ENCODE results near the gene PCDHB8.
"Not testable (repeated sequence)": the region's sequence is repeated elsewhere in the genome, so short reads cannot be mapped to it uniquely, and the experiment has no call there.

PCDHB8 gene

DNA sequence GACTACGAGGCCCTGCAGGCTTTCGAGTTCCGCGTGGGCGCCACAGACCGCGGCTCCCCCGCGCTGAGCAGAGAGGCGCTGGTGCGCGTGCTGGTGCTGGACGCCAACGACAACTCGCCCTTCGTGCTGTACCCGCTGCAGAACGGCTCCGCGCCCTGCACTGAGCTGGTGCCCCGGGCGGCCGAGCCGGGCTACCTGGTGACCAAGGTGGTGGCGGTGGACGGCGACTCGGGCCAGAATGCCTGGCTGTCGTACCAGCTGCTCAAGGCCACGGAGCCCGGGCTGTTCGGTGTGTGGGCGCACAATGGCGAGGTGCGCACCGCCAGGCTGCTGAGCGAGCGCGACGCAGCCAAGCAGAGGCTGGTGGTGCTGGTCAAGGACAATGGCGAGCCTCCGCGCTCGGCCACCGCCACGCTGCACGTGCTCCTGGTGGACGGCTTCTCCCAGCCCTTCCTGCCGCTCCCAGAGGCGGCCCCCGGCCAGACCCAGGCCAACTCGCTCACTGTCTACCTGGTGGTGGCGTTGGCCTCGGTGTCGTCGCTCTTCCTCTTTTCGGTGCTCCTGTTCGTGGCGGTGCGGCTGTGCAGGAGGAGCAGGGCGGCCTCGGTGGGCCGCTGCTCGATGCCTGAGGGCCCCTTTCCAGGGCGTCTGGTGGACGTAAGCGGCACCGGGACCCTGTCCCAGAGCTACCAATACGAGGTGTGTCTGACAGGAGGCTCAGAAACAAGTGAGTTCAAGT is 6.7 kb downstream of the PCDHB8 start:
- not testable (repeated sequence) for DNase-seq

DNA sequence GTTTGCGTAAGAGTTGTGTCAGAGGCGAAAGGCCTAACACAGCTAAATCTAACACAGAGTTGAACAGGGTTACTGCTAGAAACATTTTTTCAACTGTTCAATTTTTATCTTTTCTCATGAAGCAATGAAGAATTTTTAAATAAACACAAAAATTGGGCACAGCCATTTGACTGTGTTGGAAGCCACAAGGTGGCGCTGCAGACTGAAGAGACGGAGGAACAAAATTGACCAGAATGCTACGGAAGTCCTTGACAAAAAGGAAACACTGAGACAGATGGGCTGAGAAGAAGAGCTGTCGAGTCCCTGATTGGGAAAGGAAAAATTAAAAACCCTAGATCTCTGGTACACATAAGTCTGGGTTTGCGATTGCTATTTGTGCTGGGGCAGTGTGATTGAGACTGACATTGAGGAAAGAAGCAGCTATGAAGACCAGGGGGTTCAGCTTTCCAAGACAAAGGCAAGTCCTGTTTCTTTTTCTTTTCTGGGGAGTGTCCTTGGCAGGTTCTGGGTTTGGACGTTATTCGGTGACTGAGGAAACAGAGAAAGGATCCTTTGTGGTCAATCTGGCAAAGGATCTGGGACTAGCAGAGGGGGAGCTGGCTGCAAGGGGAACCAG is 9.4 kb downstream of the PCDHB8 start, which contains the start of gene PCDHB9:
Gene PCDHB9, plus strand, starts transcription at position 265 of the 616 bp plus-strand sequence. Its CDS starts 158 bp downstream, at position 423.
- DNase-seq = no peak

DNA sequence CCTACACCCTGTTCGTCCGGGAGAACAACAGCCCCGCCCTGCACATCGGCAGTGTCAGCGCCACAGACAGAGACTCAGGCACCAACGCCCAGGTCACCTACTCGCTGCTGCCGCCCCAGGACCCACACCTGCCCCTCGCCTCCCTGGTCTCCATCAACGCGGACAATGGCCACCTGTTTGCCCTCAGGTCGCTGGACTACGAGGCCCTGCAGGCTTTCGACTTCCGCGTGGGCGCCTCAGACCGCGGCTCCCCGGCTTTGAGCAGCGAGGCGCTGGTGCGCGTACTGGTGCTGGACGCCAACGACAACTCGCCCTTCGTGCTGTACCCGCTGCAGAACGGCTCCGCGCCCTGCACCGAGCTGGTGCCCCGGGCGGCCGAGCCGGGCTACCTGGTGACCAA is 11.1 kb downstream of the PCDHB8 start:
- DNase-seq = not testable (repeated sequence)

DNA sequence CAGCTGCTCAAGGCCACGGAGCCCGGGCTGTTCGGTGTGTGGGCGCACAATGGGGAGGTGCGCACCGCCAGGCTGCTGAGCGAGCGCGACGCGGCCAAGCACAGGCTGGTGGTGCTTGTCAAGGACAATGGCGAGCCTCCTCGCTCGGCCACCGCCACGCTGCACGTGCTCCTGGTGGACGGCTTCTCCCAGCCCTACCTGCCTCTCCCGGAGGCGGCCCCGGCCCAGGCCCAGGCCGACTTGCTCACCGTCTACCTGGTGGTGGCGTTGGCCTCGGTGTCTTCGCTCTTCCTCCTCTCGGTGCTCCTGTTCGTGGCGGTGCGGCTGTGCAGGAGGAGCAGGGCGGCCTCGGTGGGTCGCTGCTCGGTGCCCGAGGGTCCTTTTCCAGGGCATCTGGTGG is 11.5 kb downstream of the PCDHB8 start:
- DNase-seq = not testable (repeated sequence)

DNA sequence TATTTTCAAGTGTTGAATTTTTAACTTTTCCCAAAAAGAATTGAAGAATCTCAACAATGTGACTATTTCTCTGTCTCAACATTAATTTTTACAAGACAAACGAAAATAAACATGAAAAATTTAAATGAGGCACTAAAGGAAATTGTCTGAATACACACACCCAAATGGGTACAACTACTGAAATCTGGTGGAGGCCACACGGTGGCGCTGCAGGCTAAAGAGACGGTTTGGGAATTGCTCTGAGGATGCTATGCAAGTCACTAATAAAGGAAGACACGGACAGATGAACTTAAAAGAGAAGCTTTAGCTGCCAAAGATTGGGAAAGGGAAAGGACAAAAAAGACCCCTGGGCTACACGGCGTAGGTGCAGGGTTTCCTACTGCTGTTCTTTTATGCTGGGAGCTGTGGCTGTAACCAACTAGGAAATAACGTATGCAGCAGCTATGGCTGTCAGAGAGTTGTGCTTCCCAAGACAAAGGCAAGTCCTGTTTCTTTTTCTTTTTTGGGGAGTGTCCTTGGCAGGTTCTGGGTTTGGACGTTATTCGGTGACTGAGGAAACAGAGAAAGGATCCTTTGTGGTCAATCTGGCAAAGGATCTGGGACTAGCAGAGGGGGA is 14.6 kb downstream of the PCDHB8 start, which contains the start of gene PCDHB10:
Gene PCDHB10, plus strand, starts transcription at position 244 of the 616 bp plus-strand sequence. Its CDS starts 200 bp downstream, at position 444.
- DNase-seq = no peak

DNA sequence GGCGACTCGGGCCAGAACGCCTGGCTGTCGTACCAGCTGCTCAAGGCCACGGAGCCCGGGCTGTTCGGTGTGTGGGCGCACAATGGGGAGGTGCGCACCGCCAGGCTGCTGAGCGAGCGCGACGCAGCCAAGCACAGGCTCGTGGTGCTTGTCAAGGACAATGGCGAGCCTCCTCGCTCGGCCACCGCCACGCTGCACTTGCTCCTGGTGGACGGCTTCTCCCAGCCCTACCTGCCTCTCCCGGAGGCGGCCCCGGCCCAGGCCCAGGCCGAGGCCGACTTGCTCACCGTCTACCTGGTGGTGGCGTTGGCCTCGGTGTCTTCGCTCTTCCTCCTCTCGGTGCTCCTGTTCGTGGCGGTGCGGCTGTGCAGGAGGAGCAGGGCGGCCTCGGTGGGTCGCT is 16.7 kb downstream of the PCDHB8 start:
- not testable (repeated sequence) for DNase-seq

DNA sequence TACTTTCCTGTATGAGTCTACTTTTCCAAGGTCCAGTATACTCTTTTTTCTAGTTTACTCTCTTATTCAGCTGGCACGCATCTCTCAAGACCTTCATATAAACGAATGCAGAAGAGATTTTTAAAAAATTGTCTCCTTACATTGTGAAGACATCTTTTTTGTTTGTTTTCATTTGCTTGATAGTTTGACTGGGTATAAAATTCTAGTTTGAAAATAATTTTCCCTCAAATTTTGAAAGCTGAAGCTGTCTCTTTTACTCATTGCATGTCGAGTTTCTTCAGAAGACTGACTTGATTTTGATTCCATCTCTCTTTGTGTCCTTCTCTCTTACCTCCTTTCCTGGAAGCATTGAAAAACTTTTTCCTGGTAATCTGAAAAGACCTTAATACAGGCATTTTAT is 18.8 kb downstream of the PCDHB8 start:
- DNase-seq = no peak

DNA sequence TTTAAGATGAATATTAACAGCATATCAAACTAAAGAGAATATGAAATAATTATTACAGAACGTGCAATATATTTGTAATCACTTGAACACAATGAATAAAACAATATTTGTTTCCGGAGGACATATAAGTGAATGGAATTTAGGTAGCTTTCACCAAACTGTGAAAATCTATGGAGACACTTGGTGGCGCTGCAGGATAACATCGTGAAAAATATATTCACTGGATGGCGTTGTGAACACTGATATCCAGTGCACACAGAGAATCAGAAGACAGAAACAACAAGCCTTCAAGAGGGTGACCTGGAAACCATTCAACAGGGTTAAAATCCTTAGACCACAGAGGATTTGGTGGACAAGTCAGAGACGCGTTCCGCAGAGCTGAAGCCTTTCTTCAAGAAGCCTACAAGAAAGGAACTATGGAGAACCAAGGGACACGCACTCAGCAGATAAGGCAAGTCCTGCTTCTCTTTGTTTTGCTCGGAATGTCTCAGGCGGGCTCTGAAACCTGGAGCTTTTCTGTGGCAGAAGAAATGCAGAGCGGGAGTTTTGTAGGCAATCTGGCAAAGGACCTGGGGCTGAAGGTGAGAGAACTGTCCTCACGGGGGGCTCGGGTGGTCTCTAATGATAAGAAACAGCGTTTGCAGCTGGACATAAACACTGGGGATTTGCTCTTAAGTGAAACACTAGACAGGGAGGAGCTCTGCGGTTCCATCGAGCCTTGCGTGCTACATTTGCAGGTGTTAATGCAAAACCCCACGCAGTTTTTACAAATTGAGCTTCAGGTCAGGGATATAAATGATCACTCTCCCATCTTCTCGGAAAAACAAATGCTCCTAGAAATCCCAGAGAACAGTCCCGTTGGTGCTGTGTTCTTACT is 22.0 kb downstream of the PCDHB8 start, which contains the start of gene PCDHB11:
Gene PCDHB11, plus strand, starts transcription at position 269 of the 877 bp plus-strand sequence. Its CDS starts 148 bp downstream, at position 417.
- DNase-seq = no peak

DNA sequence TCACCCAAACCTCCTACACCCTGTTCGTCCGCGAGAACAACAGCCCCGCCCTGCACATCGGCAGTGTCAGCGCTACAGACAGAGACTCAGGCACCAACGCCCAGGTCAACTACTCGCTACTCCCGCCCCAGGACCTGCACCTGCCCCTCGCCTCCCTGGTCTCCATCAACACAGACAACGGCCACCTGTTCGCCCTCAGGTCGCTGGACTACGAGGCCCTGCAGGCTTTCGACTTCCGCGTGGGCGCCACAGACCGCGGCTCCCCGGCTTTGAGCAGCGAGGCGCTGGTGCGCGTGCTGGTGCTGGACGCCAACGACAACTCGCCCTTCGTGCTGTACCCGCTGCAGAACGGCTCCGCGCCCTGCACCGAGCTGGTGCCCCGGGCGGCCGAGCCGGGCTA is 23.5 kb downstream of the PCDHB8 start:
- not testable (repeated sequence) for DNase-seq

DNA sequence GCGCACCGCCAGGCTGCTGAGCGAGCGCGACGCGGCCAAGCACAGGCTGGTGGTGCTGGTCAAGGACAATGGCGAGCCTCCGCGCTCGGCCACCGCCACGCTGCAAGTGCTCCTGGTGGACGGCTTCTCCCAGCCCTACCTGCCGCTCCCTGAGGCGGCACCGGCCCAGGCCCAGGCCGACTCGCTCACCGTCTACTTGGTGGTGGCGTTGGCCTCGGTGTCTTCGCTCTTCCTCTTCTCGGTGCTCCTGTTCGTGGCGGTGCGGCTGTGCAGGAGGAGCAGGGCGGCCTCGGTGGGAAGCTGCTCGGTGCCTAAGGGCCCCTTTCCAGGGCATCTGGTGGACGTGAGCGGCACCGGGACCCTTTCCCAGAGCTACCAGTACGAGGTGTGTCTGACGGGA is 24.1 kb downstream of the PCDHB8 start:
- DNase-seq = not testable (repeated sequence)

DNA sequence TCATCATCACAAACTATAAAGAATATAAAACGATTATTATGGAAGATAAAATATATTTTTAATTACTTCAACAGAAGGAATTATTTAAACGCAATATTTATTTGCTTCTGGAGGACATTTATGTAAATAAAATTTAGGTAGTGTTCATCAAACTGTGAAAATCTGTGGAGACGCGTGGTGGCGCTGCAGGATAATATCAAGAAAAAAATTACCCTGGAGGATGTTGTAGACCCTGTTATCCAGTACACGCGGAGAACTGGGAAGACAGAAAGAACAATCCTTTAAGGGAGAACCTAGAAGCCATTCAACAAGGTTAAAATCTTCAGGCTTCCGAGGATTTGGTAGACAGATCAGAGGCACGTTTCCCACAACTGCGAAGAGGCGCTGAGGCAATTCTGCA is 30.9 kb downstream of the PCDHB8 start, which contains the start of gene PCDHB12:
Gene PCDHB12, plus strand, starts transcription at position 242 of the 400 bp plus-strand sequence. CDS start 189 bp downstream, outside the sequence.
- no peak for DNase-seq

DNA sequence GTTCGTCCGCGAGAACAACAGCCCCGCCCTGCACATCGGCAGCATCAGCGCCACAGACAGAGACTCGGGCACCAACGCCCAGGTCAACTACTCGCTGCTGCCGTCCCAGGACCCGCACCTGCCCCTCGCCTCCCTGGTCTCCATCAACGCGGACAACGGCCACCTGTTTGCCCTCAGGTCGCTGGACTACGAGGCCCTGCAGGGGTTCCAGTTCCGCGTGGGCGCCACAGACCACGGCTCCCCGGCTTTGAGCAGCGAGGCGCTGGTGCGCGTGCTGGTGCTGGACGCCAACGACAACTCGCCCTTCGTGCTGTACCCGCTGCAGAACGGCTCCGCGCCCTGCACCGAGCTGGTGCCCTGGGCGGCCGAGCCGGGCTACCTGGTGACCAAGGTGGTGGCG is 32.7 kb downstream of the PCDHB8 start:
- not testable (repeated sequence) for DNase-seq

DNA sequence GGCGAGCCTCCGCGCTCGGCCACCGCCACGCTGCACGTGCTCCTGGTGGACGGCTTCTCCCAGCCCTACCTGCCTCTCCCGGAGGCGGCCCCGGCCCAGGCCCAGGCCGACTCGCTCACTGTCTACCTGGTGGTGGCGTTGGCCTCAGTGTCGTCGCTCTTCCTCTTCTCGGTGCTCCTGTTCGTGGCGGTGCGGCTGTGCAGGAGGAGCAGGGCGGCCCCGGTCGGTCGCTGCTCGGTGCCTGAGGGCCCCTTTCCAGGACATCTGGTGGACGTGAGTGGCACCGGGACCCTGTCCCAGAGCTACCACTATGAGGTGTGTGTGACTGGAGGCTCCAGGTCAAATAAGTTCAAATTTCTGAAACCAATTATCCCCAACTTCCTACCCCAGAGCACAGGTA is 33.3 kb downstream of the PCDHB8 start:
- not testable (repeated sequence) for DNase-seq

DNA sequence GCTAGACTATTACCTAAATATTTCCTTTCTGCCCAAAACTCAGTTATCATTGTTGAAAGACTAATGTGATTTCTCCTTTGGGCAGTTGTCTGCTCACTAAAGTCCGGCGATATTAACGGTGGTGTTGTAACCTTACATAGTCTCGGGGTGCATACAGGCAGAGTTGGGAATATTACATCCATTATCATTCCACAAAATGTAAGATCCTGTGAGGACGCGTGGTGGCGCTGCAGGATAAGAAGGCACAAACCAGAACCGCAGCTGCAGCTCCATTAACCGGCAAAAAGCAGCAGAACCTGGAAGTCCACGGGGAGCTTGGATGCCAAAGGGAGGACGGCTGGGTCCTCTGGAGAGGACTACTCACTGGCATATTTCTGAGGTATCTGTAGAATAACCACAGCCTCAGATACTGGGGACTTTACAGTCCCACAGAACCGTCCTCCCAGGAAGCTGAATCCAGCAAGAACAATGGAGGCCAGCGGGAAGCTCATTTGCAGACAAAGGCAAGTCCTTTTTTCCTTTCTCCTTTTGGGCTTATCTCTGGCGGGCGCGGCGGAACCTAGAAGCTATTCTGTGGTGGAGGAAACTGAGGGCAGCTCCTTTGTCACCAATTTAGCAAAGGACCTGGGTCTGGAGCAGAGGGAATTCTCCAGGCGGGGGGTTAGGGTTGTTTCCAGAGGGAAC is 36.2 kb downstream of the PCDHB8 start, which contains the start of gene PCDHB13:
Gene PCDHB13, plus strand, starts transcription at position 264 of the 684 bp plus-strand sequence. Its CDS starts 205 bp downstream, at position 469.
- not testable (repeated sequence) for DNase-seq

DNA sequence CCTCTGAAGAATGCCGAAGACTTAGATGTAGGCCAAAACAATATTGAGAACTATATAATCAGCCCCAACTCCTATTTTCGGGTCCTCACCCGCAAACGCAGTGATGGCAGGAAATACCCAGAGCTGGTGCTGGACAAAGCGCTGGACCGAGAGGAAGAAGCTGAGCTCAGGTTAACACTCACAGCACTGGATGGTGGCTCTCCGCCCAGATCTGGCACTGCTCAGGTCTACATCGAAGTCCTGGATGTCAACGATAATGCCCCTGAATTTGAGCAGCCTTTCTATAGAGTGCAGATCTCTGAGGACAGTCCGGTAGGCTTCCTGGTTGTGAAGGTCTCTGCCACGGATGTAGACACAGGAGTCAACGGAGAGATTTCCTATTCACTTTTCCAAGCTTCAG is 37.0 kb downstream of the PCDHB8 start:
- DNase-seq = not testable (repeated sequence)

DNA sequence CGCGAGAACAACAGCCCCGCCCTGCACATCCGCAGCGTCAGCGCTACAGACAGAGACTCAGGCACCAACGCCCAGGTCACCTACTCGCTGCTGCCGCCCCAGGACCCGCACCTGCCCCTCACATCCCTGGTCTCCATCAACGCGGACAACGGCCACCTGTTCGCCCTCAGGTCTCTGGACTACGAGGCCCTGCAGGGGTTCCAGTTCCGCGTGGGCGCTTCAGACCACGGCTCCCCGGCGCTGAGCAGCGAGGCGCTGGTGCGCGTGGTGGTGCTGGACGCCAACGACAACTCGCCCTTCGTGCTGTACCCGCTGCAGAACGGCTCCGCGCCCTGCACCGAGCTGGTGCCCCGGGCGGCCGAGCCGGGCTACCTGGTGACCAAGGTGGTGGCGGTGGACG is 37.9 kb downstream of the PCDHB8 start:
- DNase-seq = not testable (repeated sequence)

DNA sequence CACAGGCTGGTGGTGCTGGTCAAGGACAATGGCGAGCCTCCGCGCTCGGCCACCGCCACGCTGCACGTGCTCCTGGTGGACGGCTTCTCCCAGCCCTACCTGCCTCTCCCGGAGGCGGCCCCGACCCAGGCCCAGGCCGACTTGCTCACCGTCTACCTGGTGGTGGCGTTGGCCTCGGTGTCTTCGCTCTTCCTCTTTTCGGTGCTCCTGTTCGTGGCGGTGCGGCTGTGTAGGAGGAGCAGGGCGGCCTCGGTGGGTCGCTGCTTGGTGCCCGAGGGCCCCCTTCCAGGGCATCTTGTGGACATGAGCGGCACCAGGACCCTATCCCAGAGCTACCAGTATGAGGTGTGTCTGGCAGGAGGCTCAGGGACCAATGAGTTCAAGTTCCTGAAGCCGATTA is 38.4 kb downstream of the PCDHB8 start:
- not testable (repeated sequence) for DNase-seq

DNA sequence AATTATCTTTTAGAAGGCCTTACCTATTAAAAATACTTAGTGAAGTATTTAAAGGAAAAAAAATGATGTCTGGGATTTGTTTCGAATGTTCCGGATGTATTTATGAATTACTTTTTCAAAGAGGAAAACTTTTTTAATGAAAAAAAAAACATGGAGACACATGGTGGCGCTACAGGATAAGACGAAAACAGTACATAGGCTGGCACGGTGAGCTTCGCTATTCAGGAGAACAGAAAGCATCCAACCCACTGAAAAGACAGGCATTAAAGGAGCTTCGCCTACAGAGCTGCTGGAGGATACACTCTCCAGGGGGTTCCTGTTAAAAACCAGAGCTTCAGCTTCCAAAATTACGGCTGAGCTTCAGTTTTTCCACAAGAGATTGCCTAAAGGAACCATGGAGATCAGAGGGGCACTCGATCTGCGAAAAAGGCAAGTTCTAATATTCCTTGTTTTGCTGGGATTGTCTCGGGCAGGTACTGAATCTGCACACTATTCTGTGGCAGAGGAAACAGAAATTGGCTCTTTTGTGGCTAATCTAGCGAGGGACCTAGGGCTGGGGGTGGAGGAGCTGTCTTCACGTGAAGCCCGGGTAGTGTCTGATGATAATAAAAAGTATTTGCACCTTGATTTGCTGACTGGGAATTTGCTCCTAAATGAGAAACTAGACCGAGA is 45.7 kb downstream of the PCDHB8 start, which contains the start of gene PCDHB14:
Gene PCDHB14, plus strand, starts transcription at position 232 of the 672 bp plus-strand sequence. Its CDS starts 163 bp downstream, at position 395.
- no peak for DNase-seq

DNA sequence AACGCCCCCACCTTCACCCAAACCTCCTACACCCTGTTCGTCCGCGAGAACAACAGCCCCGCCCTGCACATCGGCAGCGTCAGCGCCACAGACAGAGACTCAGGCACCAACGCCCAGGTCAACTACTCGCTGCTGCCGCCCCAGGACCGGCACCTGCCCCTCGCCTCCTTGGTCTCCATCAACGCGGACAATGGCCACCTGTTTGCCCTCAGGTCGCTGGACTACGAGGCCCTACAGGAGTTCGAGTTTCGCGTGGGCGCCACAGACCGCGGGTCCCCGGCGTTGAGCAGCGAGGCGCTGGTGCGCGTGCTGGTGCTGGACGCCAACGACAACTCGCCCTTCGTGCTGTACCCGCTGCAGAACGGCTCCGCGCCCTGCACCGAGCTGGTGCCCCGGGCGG is 47.3 kb downstream of the PCDHB8 start:
- not testable (repeated sequence) for DNase-seq

DNA sequence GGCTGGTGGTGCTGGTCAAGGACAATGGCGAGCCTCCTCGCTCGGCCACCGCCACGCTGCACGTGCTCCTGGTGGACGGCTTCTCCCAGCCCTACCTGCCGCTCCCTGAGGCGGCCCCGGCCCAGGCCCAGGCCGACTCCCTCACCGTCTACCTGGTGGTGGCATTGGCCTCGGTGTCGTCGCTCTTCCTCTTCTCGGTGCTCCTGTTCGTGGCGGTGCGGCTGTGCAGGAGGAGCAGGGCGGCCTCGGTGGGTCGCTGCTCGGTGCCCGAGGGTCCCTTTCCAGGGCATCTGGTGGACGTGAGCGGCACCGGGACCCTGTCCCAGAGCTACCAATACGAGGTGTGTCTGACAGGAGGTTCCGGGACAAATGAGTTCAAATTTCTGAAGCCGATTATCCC is 47.8 kb downstream of the PCDHB8 start:
- DNase-seq = not testable (repeated sequence)

Measured in SIG-M5 (cell line).